ENCODE results near the gene PCDHGA2.
"Not testable (repeated sequence)": the region's sequence is repeated elsewhere in the genome, so short reads cannot be mapped to it uniquely, and the experiment has no call there.

PCDHGA2 gene

GRCh38 chr5:141359790-141360426, 21.3 kb downstream of the PCDHGA2 start, which contains the start of gene PCDHGB2:
PCDHGB2 (plus strand) TSS chr5:141359994; CDS start chr5:141360136, 142 bp downstream.
- H3K36me3 ChIP-seq (ENCODE audit: insufficient read depth, low read length): no peaks in the 10 kb centered on the region
- H3K9ac ChIP-seq (ENCODE audit: low read depth, low read length): no peak within 1 kb of the TSS; the same call in 1 of the 2 replicates
- H3K9me3 ChIP-seq (ENCODE audit: control insufficient read depth, insufficient read depth, low read length): peaks cover 8% of the 10 kb centered on the region; the same call in 1 of the 2 replicates
- peaks cover 3% of the 10 kb centered on the region; the same call in 1 of the 2 replicates for H3K4me1 ChIP-seq (ENCODE audit: insufficient read depth, low read length)

DNA sequence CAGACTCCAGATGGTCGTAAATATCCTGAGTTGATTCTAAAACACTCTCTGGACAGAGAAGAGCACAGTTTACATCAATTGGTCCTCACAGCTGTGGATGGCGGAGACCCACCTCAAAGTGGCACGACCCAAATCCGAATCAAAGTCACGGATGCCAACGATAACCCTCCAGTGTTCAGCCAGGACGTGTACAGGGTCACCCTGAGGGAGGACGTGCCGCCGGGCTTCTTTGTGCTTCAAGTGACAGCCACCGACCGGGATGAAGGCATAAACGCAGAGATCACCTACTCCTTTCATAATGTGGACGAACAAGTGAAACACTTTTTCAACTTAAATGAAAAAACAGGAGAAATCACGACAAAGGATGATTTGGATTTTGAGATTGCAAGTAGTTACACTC, 22.1 kb downstream of the PCDHGA2 start:
- Histone ChIP-seq H3K9me3 (ENCODE audit: control insufficient read depth, insufficient read depth, low read length) (peaks cover 8% of the 10 kb centered on the region; the same call in 1 of the 2 replicates), H3K9ac (ENCODE audit: low read depth, low read length) (no peak overlapping the region), H3K36me3 (ENCODE audit: insufficient read depth, low read length) (no peaks in the 10 kb centered on the region), H3K4me1 (ENCODE audit: insufficient read depth, low read length) (peaks cover 3% of the 10 kb centered on the region; the same call in 1 of the 2 replicates)

- no peaks in the 10 kb centered on the region for H3K36me3 ChIP-seq (ENCODE audit: insufficient read depth, low read length)
- H3K4me1 ChIP-seq (ENCODE audit: insufficient read depth, low read length): peaks cover 3% of the 10 kb centered on the region; the same call in 1 of the 2 replicates
- H3K9ac ChIP-seq (ENCODE audit: low read depth, low read length): no peak overlapping the region
- H3K9me3 ChIP-seq (ENCODE audit: control insufficient read depth, insufficient read depth, low read length): peaks cover 8% of the 10 kb centered on the region; the same call in 1 of the 2 replicates
Measured at GRCh38 chr5:141362719-141363118, 24.2 kb downstream of the PCDHGA2 start.

GRCh38 chr5:141363952-141364660, 25.5 kb downstream of the PCDHGA2 start, which contains the start of gene PCDHGA5:
PCDHGA5 (plus strand) TSS chr5:141364162; CDS start chr5:141364331, 169 bp downstream.
- H3K9ac ChIP-seq (ENCODE audit: low read depth, low read length): no peak within 1 kb of the TSS
- peaks cover 3% of the 10 kb centered on the region; the same call in 1 of the 2 replicates for H3K4me1 ChIP-seq (ENCODE audit: insufficient read depth, low read length)
- H3K9me3 ChIP-seq (ENCODE audit: control insufficient read depth, insufficient read depth, low read length): peaks cover 8% of the 10 kb centered on the region; the same call in 1 of the 2 replicates
- H3K36me3 ChIP-seq (ENCODE audit: insufficient read depth, low read length): no peaks in the 10 kb centered on the region

- H3K9ac ChIP-seq (ENCODE audit: low read depth, low read length): no peak overlapping the region
- no peaks in the 10 kb centered on the region; the same call in 1 of the 2 replicates for H3K9me3 ChIP-seq (ENCODE audit: control insufficient read depth, insufficient read depth, low read length)
- H3K36me3 ChIP-seq (ENCODE audit: insufficient read depth, low read length): no peaks in the 10 kb centered on the region
- peaks cover 3% of the 10 kb centered on the region; the same call in 1 of the 2 replicates for H3K4me1 ChIP-seq (ENCODE audit: insufficient read depth, low read length)
Measured at GRCh38 chr5:141366016-141366896, 27.7 kb downstream of the PCDHGA2 start.

DNA sequence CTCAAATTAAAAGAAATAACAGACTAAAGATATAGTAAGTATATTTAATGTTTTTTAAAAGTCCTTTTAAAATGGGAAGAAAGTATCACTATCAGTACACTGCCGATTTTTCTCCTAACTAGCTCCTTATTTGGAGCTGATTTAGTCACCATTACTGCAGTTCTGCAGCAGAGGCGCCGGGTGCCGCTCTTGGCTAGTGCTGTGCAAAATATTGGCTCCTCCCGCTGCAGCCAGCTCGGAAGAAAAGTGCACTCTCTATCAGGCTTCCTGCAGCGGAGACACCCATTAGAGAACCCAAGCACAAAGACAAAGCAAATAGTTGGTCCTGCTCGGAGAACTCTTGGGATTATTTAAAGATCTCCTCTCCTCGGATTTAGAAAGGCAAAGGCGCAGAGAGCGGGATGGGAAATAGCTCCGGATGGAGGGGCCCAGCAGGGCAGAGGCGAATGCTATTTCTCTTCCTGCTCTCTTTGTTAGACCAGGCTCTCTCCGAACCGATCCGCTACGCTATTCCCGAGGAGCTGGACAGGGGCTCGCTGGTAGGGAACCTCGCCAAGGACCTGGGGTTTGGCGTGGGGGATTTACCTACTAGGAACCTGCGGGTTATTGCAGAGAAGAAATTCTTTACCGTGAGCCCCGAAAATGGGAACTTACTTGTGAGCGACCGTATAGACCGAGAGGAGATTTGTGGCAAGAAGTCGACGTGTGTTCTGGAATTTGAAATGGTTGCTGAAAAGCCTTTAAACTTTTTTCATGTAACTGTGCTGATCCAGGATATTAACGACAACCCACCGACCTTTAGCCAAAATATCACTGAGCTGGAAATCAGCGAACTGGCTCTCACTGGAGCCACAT, 31.7 kb downstream of the PCDHGA2 start, which contains the start of gene PCDHGB3:
TSS of gene PCDHGB3 (plus strand) at position 249 of the 855 bp plus-strand sequence. CDS start at position 402, 153 bp downstream.
- H3K36me3 ChIP-seq (ENCODE audit: insufficient read depth, low read length): no peaks in the 10 kb centered on the region
- H3K4me1 ChIP-seq (ENCODE audit: insufficient read depth, low read length): no peaks in the 10 kb centered on the region
- no peak within 1 kb of the TSS for H3K9ac ChIP-seq (ENCODE audit: low read depth, low read length)
- H3K9me3 ChIP-seq (ENCODE audit: control insufficient read depth, insufficient read depth, low read length): peaks cover 5% of the 10 kb centered on the region

DNA sequence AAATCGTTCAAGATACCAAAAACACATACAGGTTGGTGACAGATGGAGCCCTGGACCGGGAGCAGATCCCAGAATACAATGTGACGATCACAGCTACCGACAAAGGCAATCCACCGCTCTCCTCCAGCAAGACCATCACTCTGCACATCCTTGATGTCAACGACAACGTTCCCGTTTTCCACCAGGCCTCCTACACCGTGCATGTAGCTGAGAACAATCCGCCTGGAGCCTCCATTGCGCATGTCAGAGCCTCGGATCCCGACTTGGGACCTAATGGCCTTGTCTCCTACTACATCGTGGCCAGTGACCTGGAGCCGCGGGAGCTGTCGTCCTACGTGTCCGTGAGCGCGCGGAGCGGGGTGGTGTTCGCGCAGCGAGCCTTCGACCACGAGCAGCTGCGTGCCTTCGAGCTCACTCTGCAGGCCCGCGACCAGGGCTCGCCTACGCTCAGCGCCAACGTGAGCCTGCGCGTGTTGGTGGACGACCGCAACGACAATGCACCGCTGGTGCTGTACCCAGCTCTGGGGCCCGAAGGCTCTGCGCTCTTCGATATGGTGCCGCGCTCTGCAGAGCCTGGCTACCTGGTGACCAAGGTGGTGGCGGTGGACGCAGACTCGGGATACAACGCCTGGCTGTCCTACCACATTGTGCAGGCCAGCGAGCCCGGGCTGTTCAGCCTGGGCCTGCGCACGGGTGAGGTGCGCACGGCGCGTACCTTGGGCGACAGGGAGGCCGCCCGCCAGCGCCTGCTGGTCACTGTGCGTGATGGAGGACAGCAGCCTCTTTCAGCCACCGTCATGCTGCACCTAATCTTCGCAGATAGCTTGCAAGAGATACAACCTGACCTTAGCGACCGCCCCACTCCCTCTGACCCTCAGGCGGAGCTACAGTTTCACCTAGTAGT, 33.3 kb downstream of the PCDHGA2 start:
- Histone ChIP-seq H3K36me3 (ENCODE audit: insufficient read depth, low read length) (no peaks in the 10 kb centered on the region), H3K9me3 (ENCODE audit: control insufficient read depth, insufficient read depth, low read length) (peaks cover 5% of the 10 kb centered on the region), H3K4me1 (ENCODE audit: insufficient read depth, low read length) (no peaks in the 10 kb centered on the region), H3K9ac (ENCODE audit: low read depth, low read length) (no peak overlapping the region)

- Histone ChIP-seq H3K9me3 (ENCODE audit: control insufficient read depth, insufficient read depth, low read length) (peaks cover 7% of the 10 kb centered on the region), H3K4me1 (ENCODE audit: insufficient read depth, low read length) (no peaks in the 10 kb centered on the region), H3K9ac (ENCODE audit: low read depth, low read length) (no peak within 1 kb of the TSS), H3K36me3 (ENCODE audit: insufficient read depth, low read length) (no peaks in the 10 kb centered on the region)
Measured at GRCh38 chr5:141373673-141374317, 35.2 kb downstream of the PCDHGA2 start, which contains the start of gene PCDHGA6. PCDHGA6 (plus strand) TSS chr5:141373891; CDS start chr5:141374084, 193 bp downstream.

GRCh38 chr5:141374627-141375026, 36.1 kb downstream of the PCDHGA2 start:
- Histone ChIP-seq H3K36me3 (ENCODE audit: insufficient read depth, low read length) (no peaks in the 10 kb centered on the region), H3K4me1 (ENCODE audit: insufficient read depth, low read length) (no peaks in the 10 kb centered on the region), H3K9ac (ENCODE audit: low read depth, low read length) (no peak overlapping the region), H3K9me3 (ENCODE audit: control insufficient read depth, insufficient read depth, low read length) (peaks cover 7% of the 10 kb centered on the region)

- not testable (repeated sequence) for H3K36me3 ChIP-seq (ENCODE audit: insufficient read depth, low read length); H3K9me3 ChIP-seq (ENCODE audit: control insufficient read depth, insufficient read depth, low read length); H3K9ac ChIP-seq (ENCODE audit: low read depth, low read length); H3K4me1 ChIP-seq (ENCODE audit: insufficient read depth, low read length)
Measured at GRCh38 chr5:141375444-141376155, 37.0 kb downstream of the PCDHGA2 start.

GRCh38 chr5:141382469-141383294, 44.1 kb downstream of the PCDHGA2 start, which contains the start of gene PCDHGA7:
PCDHGA7 (plus strand) TSS chr5:141382742; CDS start chr5:141382900, 158 bp downstream.
- H3K4me1 ChIP-seq (ENCODE audit: insufficient read depth, low read length): no peaks in the 10 kb centered on the region
- H3K9ac ChIP-seq (ENCODE audit: low read depth, low read length): no peak within 1 kb of the TSS
- no peaks in the 10 kb centered on the region; the same call in 1 of the 2 replicates for H3K9me3 ChIP-seq (ENCODE audit: control insufficient read depth, insufficient read depth, low read length)
- H3K36me3 ChIP-seq (ENCODE audit: insufficient read depth, low read length): no peaks in the 10 kb centered on the region
